ENCODE results near the gene SORCS1.
"Not testable (repeated sequence)": the region's sequence is repeated elsewhere in the genome, so short reads cannot be mapped to it uniquely, and the experiment has no call there.

The SORCS1 gene

GRCh38 chr10:107043461-107043860 lies 121.0 kb downstream of the SORCS1 start:
- DNase-seq (ENCODE audit: low spot score), result no peak

DNA sequence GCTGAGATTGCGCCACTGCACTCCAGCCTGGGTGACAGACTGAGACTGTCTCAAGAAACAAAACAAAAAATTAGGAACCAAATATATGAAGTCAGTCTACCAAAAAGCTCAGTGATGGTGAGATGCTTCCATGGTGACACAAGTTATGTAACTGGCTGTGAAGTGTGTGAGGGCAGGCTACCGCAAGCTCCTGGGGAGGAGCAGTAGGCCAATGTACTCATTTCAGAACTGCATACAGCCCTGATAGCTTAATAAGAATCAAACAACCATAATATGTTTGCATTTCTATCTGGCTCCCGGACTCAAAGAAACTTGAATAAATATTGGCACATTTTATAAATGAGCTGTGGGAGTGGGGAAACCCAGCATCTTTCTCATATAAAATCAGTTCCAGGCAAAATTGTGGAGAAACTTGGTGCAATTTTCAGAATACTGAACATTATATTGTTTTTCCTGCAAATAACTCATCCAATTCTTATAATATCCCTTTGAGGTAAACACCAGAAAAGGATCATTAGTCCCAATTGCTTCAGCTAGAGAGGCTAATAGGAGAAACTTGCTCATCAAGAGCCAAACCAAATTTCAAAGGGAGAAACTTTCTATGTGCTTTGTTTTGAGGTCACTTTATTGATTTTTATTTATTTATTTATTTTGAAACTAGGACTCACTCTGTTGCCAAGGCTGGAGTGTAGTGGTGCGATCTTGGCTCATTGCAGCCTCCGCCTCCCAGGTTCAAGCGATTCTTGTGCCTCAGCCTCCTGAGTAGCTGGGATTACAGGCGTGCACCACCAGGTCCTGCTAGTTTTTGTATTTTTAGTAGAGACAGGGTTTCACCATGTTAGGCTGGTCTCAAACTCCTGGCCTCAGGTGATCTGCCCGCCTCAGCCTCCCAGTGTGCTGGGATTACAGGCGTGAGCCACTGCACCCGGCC lies 127.0 kb downstream of the SORCS1 start:
- no peak for DNase-seq (ENCODE audit: low spot score)

GRCh38 chr10:107033799-107034422 lies 130.6 kb downstream of the SORCS1 start:
- no peak for DNase-seq (ENCODE audit: low spot score)

GRCh38 chr10:107032700-107033401 lies 131.7 kb downstream of the SORCS1 start:
- no peak for DNase-seq (ENCODE audit: low spot score)

- DNase-seq (ENCODE audit: low spot score), result no peak
Measured at GRCh38 chr10:107031931-107032699, 132.4 kb downstream of the SORCS1 start.

DNA sequence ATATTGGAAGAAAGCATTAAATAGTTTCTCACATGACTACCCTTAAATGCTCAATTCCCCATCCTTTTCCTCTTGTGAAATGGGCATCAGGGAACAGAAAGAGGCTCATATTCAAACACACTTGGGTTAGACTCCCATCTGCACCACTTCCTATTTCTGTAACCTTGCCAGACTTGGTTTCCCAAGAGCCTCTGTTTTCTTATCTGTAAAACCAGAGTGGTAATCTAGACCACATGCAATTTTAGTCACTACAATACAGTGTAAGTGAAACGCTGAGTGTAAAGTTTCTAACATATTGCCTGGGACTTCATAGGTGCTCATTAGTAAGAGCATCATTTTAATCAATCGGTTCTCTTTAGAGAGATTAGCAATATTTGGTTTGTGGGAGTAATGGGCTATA lies 136.3 kb downstream of the SORCS1 start:
- DNase-seq (ENCODE audit: low spot score), result no peak

DNA sequence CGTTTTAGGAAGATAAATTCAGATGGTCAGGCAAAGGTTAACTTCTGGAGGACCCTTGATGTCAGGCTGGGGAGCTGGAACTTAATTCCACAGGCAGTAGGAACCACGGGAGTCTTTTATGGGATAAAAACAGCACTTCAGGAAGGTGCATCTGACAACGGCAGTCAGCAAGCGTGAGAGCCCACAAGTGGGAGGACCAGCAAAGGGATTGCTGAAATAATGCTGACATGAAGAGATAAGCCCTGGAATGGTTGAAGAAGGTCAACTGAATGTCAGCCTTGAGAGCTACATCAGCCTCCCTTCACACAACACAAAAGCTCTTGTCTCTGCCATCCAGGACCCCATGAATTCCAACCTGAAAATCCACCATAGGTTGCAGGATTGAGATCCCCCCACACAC lies 138.8 kb downstream of the SORCS1 start:
- DNase-seq (ENCODE audit: low spot score), result no peak

GRCh38 chr10:107024033-107024432 lies 140.5 kb downstream of the SORCS1 start:
- not testable (repeated sequence) for DNase-seq (ENCODE audit: low spot score)

- no peak for DNase-seq (ENCODE audit: low spot score)
Measured at GRCh38 chr10:107022600-107023354, 141.7 kb downstream of the SORCS1 start.

GRCh38 chr10:107019154-107019553 lies 145.4 kb downstream of the SORCS1 start:
- DNase-seq (ENCODE audit: low spot score), result no peak

- no peak for DNase-seq (ENCODE audit: low spot score)
Measured at GRCh38 chr10:107013258-107014006, 151.1 kb downstream of the SORCS1 start.

DNA sequence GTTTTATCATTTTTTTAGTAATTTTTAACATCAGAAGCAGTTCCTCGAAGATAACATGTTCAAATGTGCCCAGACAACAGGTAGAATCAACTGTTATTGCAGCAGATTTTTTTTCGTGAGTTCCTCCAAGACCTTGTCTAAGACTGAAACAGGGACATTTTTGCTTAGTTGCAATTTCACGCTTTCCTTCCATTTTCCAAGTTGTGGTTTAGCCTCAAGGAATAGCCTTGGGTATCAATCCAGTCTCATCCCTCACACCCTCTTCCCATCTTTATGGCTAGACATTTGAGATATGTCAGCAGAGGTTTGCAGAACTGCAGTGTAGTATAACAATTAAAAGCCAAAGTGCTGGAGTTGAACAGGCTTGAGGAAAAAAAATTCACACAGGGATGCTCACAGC lies 152.5 kb downstream of the SORCS1 start:
- no peak for DNase-seq (ENCODE audit: low spot score)

- DNase-seq (ENCODE audit: low spot score), result no peak
Measured at GRCh38 chr10:107011105-107011504, 153.4 kb downstream of the SORCS1 start.

DNA sequence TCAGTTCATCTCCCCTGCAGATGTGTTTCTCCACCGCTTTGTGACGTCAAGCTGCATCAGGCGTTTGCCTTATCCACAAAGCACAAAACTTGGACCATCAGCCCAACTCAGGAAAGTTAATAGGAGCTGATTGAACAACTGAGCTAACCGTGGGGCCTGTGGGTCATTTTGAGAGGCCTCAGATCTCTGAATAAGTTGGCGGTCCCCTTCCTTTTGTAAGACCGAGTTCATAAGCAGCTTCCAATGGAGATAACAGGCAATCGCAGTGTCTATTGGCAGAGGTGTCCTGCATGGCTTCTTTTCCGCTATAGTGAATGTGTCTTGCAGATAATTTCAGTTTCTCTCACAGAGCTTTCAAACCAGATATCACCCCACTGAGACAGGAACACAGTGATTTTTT lies 154.0 kb downstream of the SORCS1 start:
- no peak for DNase-seq (ENCODE audit: low spot score)

DNA sequence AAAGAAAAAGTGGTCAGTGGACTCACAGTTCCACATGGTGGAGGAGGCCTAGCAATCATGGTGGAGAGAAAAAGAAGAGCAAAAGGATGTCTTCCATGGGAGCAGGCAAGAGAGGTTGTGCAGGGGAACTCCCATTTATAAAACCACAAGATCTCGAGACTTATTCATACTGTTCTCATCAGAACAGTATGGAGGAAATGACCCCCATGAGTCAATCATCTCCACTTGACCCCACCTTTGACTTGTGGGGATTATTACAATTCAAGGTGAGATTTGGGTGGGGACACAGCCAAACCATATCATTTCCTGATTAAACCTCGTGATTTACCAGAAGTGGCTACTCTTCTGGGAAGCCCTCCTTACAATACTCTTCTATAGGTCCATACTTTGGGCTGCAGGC lies 160.1 kb downstream of the SORCS1 start:
- no peak for DNase-seq (ENCODE audit: low spot score)

DNA sequence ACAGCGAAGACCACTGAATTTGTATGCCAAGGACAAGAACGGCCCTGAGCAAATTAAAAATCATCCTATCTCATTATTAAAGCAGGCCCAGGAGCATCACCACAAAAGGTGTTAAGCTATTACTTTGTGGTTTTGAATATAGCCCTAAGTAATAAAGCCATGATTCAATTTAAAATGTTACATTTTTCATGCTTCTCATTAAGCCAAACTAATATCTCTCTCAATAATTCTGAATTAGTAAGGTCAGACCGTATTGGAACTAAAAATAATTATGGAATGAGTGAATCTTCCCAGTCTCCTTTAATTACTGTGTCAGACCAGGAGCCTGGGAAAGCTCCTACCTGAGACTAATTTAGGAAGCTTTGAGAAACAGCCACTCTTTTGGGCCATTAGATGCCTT lies 162.4 kb downstream of the SORCS1 start:
- no peak for DNase-seq (ENCODE audit: low spot score)

DNA sequence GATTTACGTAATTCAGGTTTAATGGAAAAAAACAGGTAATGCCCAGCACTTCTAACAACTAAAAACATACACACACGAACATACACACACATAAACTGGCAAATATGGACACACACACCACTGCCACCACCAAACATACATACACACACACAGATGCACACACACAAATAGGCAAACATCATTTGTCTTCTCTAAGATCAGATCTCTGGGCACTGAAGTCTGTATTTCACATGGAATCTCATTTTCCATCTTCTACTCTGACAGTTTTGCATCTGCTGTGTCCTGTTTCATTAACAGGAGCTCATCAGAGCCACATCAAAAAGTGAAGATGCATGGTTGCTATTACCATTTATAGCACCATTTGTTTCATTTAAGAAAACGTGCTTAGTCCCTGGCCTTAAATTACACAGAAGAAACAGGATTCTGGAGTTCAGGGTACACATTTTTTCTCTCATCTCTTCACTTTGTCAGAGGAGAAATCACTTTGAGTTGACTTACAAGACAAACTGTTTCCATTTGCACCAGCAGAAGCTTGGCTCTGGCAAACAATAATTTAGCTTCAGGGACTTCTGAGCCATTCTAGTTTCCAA lies 165.3 kb downstream of the SORCS1 start:
- no peak for DNase-seq (ENCODE audit: low spot score)

- no peak for DNase-seq (ENCODE audit: low spot score)
Measured at GRCh38 chr10:106997721-106998120, 166.8 kb downstream of the SORCS1 start.

DNA sequence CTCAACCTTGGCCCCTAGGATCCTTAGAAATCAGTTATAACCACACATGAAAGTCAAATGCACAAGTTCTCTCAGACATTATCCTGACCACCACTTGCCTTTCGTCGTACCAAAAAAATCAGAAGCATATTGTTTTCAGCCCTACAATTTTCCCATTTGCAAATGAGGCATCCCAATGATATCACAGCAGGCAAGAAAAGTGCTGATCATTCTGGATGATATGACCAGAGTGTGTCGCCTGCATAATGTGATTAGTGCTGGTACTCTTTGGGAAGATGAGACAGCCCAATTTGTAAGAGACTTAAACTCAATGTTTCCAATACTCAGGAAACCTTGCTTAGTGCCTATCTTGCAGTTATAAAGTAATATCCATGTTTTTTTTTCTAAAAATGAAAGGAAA lies 168.0 kb downstream of the SORCS1 start:
- DNase-seq (ENCODE audit: low spot score), result no peak

GRCh38 chr10:106992055-106992454 lies 172.5 kb downstream of the SORCS1 start:
- DNase-seq (ENCODE audit: low spot score), result no peak
